HepG2 (cell line): ENCODE measurements around the gene GGA3.
"Not testable (repeated sequence)": the region's sequence is repeated elsewhere in the genome, so short reads cannot be mapped to it uniquely, and the experiment has no call there.

Experiments used
- ELF3 ChIP-seq: IDR thresholded peaks from 2 replicates; pipeline ENCODE4 v1.6.1; 2016; ENCODE audit warnings: missing genetic modification reagents, missing compliant biosample characterization
- POLR2A ChIP-seq, 2 experiments: IDR thresholded peaks; 2 replicates each; pipeline ENCODE4 v1.6.1; 2011; ENCODE audit warnings: low read depth in 2 of 2, low read length in 2 of 2, mild to moderate bottlenecking in 1 of 2, moderate library complexity in 1 of 2; ENCODE audit not compliant: insufficient read depth in 1 of 2
- ZFP91 ChIP-seq: sonication (generic); formaldehyde crosslinking; IDR thresholded peaks from 2 replicates; pipeline ENCODE4 v1.9.0; 2022; ENCODE audit warnings: missing genetic modification reagents, mild to moderate bottlenecking, borderline replicate concordance
- ZNF414 ChIP-seq: sonication (generic); formaldehyde crosslinking; IDR thresholded peaks from 2 replicates; pipeline ENCODE4 v1.5.0; 2020; ENCODE audit warnings: missing genetic modification reagents
- TF ChIP-seq, protein P1 (sequence below): sonication (generic); formaldehyde crosslinking; IDR thresholded peaks from 2 replicates; pipeline ENCODE4 v1.5.0; 2020; ENCODE audit warnings: mild to moderate bottlenecking, missing genetic modification reagents, moderate library complexity

- not testable (repeated sequence) for TF ChIP-seq POLR2A (IDR thresholded peaks at IDR 0.05; ENCODE audit: insufficient read depth in 1 of 2, low read depth in 2 of 2, low read length in 2 of 2); ZFP91 (CRISPR knock-in tag); ELF3 (CRISPR knock-in tag); ZNF414 (CRISPR knock-in tag)
- TF ChIP-seq, protein P1, sequence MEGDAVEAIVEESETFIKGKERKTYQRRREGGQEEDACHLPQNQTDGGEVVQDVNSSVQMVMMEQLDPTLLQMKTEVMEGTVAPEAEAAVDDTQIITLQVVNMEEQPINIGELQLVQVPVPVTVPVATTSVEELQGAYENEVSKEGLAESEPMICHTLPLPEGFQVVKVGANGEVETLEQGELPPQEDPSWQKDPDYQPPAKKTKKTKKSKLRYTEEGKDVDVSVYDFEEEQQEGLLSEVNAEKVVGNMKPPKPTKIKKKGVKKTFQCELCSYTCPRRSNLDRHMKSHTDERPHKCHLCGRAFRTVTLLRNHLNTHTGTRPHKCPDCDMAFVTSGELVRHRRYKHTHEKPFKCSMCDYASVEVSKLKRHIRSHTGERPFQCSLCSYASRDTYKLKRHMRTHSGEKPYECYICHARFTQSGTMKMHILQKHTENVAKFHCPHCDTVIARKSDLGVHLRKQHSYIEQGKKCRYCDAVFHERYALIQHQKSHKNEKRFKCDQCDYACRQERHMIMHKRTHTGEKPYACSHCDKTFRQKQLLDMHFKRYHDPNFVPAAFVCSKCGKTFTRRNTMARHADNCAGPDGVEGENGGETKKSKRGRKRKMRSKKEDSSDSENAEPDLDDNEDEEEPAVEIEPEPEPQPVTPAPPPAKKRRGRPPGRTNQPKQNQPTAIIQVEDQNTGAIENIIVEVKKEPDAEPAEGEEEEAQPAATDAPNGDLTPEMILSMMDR (CRISPR knock-in tag): not testable (repeated sequence)
Measured at GRCh38 chr17:75257228-75257627, 4.2 kb downstream of the GGA3 start.
